ENCODE data around the gene SMIM7.
A peak's percentile ranks its signal among the peaks of the same experiment; 100 is the strongest.
"Not testable (repeated sequence)": the region's sequence is repeated elsewhere in the genome, so short reads cannot be mapped to it uniquely, and the experiment has no call there.

Gene SMIM7

DNA sequence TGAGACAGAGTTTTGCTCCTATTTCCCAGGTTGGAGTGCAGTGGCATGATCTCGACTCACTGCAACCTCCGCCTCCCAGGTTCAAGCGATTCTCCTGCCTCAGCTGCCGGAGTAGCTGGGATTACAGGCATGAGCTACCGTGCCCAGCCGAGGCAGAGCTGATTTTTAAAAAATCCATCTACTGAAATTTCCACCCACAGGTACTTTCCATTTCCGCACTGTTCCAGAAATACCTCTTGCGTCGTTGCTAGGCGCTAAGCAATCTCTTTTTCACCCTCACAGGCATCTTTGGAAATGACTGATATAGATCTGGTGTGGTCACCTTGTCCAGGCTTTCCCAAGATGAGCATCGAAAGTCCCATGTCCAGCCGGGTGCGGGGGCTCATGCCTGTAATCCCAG lies 10.3 kb upstream of the SMIM7 start:
- no peak overlapping the region for H3K27ac ChIP-seq (ENCODE audit: low read length)
- no peak overlapping the region for H2AFZ ChIP-seq (ENCODE audit: low read length)
- H3K9me3 ChIP-seq (replicated peaks; ENCODE audit: insufficient read depth, low read length): no peaks in the 10 kb centered on the region
- H3K9me2 ChIP-seq (replicated peaks; ENCODE audit: insufficient read depth, low read length): no peaks in the 10 kb centered on the region
- DNase-seq: no peak
- TF ChIP-seq, protein P1, sequence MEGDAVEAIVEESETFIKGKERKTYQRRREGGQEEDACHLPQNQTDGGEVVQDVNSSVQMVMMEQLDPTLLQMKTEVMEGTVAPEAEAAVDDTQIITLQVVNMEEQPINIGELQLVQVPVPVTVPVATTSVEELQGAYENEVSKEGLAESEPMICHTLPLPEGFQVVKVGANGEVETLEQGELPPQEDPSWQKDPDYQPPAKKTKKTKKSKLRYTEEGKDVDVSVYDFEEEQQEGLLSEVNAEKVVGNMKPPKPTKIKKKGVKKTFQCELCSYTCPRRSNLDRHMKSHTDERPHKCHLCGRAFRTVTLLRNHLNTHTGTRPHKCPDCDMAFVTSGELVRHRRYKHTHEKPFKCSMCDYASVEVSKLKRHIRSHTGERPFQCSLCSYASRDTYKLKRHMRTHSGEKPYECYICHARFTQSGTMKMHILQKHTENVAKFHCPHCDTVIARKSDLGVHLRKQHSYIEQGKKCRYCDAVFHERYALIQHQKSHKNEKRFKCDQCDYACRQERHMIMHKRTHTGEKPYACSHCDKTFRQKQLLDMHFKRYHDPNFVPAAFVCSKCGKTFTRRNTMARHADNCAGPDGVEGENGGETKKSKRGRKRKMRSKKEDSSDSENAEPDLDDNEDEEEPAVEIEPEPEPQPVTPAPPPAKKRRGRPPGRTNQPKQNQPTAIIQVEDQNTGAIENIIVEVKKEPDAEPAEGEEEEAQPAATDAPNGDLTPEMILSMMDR (IDR thresholded peaks at IDR 0.05; ENCODE audit: low read length): no peak
- no peak for TF ChIP-seq EZH2 (optimal IDR thresholded peaks at IDR 0.05; ENCODE audit: low read depth, low read length)
- no peaks in the 10 kb centered on the region for H3K27me3 ChIP-seq (replicated peaks; ENCODE audit: insufficient read depth, low read length)
- H3K4me2 ChIP-seq (ENCODE audit: low read depth, low read length): no peak overlapping the region
- no peak overlapping the region for H3K9ac ChIP-seq (ENCODE audit: low read length)
- no peak overlapping the region for H3K4me3 ChIP-seq (ENCODE audit: low read length)
- no peaks in the 10 kb centered on the region for H4K20me1 ChIP-seq (ENCODE audit: insufficient read depth, low read length)
- no peaks in the 10 kb centered on the region for H3K4me1 ChIP-seq (ENCODE audit: low read length)
- no peaks in the 10 kb centered on the region for H3F3A ChIP-seq (ENCODE audit: insufficient read depth, low read length)
- no peaks in the 10 kb centered on the region for H3K36me3 ChIP-seq (replicated peaks; ENCODE audit: insufficient read depth, low read length)
- peaks cover 29% of the 10 kb centered on the region for H3K79me2 ChIP-seq (ENCODE audit: low read length)

DNA sequence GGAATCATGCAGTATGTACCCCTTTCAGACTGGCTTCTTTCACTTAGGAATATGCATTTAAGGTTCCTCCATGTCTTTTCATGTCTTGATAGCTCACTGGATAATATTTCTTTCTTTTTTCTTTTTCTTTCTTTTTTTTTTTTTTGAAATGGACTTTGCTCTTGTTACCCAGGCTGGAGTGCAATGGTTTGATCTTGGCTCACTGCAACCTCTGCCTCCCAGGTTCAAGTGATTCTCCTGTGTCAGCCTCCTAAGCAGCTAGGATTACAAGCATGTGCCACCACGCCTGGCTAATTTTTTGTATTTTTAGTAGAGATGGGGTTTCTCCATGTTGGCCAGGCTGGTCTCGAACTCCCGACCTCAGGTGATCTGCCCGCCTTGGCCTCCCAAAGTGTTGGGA lies 8.8 kb upstream of the SMIM7 start:
- H3K4me3 ChIP-seq (ENCODE audit: low read length); H2AFZ ChIP-seq (ENCODE audit: low read length); H3K9me3 ChIP-seq (replicated peaks; ENCODE audit: insufficient read depth, low read length); H3K9ac ChIP-seq (ENCODE audit: low read length); H3K27me3 ChIP-seq (replicated peaks; ENCODE audit: insufficient read depth, low read length); DNase-seq; H4K20me1 ChIP-seq (ENCODE audit: insufficient read depth, low read length); H3F3A ChIP-seq (ENCODE audit: insufficient read depth, low read length); H3K27ac ChIP-seq (ENCODE audit: low read length); H3K9me2 ChIP-seq (replicated peaks; ENCODE audit: insufficient read depth, low read length); H3K4me2 ChIP-seq (ENCODE audit: low read depth, low read length); H3K4me1 ChIP-seq (ENCODE audit: low read length); H3K36me3 ChIP-seq (replicated peaks; ENCODE audit: insufficient read depth, low read length): not testable (repeated sequence)
- peaks cover 40% of the 10 kb centered on the region for H3K79me2 ChIP-seq (ENCODE audit: low read length)

DNA sequence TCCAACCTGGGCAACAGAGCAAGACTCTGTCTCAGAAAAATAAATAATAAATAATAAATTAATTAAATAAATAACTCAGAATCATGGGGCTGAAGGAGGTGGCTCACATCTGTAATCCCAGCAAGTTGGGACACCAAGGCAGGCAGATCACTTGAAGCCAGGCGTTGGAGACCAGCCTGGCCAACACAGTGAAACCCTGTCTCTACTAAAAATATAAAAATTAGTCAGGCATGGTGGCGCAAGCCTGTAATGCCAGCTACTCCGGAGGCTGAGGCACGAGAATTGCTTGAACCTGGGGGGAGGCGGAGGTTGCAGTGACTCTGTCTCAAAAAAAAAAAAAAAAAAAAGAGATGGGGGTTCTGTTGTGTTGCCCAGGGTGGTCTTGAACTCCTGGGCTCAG lies 8.2 kb upstream of the SMIM7 start:
- Histone ChIP-seq H3K9me2 (replicated peaks; ENCODE audit: insufficient read depth, low read length) (no peaks in the 10 kb centered on the region), H3K27ac (ENCODE audit: low read length) (no peak overlapping the region), H3K36me3 (replicated peaks; ENCODE audit: insufficient read depth, low read length) (no peaks in the 10 kb centered on the region), H3K79me2 (ENCODE audit: low read length) (peaks cover 39% of the 10 kb centered on the region), H3K9ac (ENCODE audit: low read length) (no peak overlapping the region), H3F3A (ENCODE audit: insufficient read depth, low read length) (no peaks in the 10 kb centered on the region), H3K27me3 (replicated peaks; ENCODE audit: insufficient read depth, low read length) (no peaks in the 10 kb centered on the region), H4K20me1 (ENCODE audit: insufficient read depth, low read length) (no peaks in the 10 kb centered on the region), H3K4me1 (ENCODE audit: low read length) (peaks cover 4% of the 10 kb centered on the region; the same call in 1 of the 2 replicates), H3K4me2 (ENCODE audit: low read depth, low read length) (no peak overlapping the region), H3K9me3 (replicated peaks; ENCODE audit: insufficient read depth, low read length) (no peaks in the 10 kb centered on the region), H2AFZ (ENCODE audit: low read length) (no peak overlapping the region), H3K4me3 (ENCODE audit: low read length) (no peak overlapping the region)
- no peak for DNase-seq
- no peak for TF ChIP-seq EZH2 (optimal IDR thresholded peaks at IDR 0.05; ENCODE audit: low read depth, low read length)
- no peak for TF ChIP-seq EZH2phosphoT487 (IDR thresholded peaks at IDR 0.05; ENCODE audit: low read length)
- TF ChIP-seq, protein P1 (IDR thresholded peaks at IDR 0.05; ENCODE audit: low read length): no peak

DNA sequence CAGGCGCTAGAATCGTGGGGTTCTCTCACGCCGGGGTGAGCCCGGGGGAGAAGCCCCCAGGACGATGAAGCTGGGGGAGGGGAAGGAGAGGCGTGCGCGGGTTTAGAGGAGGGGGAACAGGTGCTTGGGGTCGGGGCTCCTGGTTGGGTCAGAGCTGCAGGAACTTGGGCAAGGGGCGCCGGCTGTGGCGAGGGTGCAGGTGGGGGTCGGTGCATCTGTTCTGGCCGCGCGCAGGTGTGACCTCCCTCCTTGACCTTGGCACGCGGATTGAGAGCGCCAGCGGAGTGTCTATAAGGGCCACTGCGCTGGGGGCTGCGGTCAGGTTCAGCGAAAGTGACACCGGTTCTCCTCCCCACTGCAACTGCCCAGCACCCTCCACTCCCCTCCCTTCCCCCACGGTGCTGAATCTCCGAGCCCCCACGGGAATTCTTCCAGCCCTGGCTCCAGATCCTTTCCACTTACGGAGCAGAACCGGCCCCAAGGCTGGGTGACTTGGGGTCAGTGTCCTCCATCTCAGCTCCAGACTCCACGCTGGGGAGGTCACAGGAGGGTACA lies 1.6 kb upstream of the SMIM7 start:
- peak overlapping the region; percentile 97 for H3K4me3 ChIP-seq (ENCODE audit: low read length)
- no peaks in the 10 kb centered on the region for H3K9me2 ChIP-seq (replicated peaks; ENCODE audit: insufficient read depth, low read length)
- no peaks in the 10 kb centered on the region for H3K9me3 ChIP-seq (replicated peaks; ENCODE audit: insufficient read depth, low read length)
- H3K27me3 ChIP-seq (replicated peaks; ENCODE audit: insufficient read depth, low read length): no peaks in the 10 kb centered on the region
- peaks cover 20% of the 10 kb centered on the region for H3K4me1 ChIP-seq (ENCODE audit: low read length)
- H3K9ac ChIP-seq (ENCODE audit: low read length): peak overlapping the region; percentile 75
- no peaks in the 10 kb centered on the region; the same call in 1 of the 2 replicates for H3K36me3 ChIP-seq (replicated peaks; ENCODE audit: insufficient read depth, low read length)
- peak overlapping the region; percentile 68 for H3K27ac ChIP-seq (ENCODE audit: low read length)
- H3F3A ChIP-seq (ENCODE audit: insufficient read depth, low read length): peaks cover 18% of the 10 kb centered on the region
- peak; percentile 71 for DNase-seq
- peaks cover 14% of the 10 kb centered on the region; the same call in 1 of the 2 replicates for H4K20me1 ChIP-seq (ENCODE audit: insufficient read depth, low read length)
- H2AFZ ChIP-seq (ENCODE audit: low read length): peak overlapping the region; percentile 59
- peaks cover 75% of the 10 kb centered on the region for H3K79me2 ChIP-seq (ENCODE audit: low read length)
- TF ChIP-seq EZH2phosphoT487 (IDR thresholded peaks at IDR 0.05; ENCODE audit: low read length) (no peak), EZH2 (optimal IDR thresholded peaks at IDR 0.05; ENCODE audit: low read depth, low read length) (no peak)
- TF ChIP-seq, protein P1 (IDR thresholded peaks at IDR 0.05; ENCODE audit: low read length): no peak
- peak overlapping the region; percentile 81 for H3K4me2 ChIP-seq (ENCODE audit: low read depth, low read length)
